Spleen (tissue), 7 donors: ENCODE results near the gene SLC41A3.

Experiments
- CTCF ChIP-seq, 11 experiments: fragments of 200-600 bp in 7 of 11; fragments of 450-650 bp in 4 of 11; sonication (generic) in 4 of 11; IDR thresholded peaks in 8 of 11; conservative IDR thresholded peaks in 3 of 11; 1 replicate in 7 of 11; 2 replicates in 4 of 11; pipeline versions ENCODE4 v1.4.0 to v1.8.0; 2016 to 2021; ENCODE audit warnings: antibody characterized with exemption in 11 of 11, inconsistent platforms in 4 of 11, mild to moderate bottlenecking in 1 of 11
- POLR2A ChIP-seq, 3 donors: fragments of 450-650 bp; IDR thresholded peaks; one replicate each; pipeline ENCODE4 v1.5.1; 2017; ENCODE audit warnings: antibody characterized with exemption in 3 of 3, mild to moderate bottlenecking in 1 of 3
- POLR2AphosphoS5 ChIP-seq, 3 donors: sonication (generic); formaldehyde crosslinking; IDR thresholded peaks; one replicate each; pipeline ENCODE4 v1.5.1; 2017; ENCODE audit warnings: antibody characterized with exemption in 3 of 3
- donor health status: DM: no; HTN: no; CAD: no; lungs with moderate emphysema.
- donor health status: DM: no; HTN: no; CAD: no.
- donor health status: DM: no; HTN: no; CAD: no.

DNA sequence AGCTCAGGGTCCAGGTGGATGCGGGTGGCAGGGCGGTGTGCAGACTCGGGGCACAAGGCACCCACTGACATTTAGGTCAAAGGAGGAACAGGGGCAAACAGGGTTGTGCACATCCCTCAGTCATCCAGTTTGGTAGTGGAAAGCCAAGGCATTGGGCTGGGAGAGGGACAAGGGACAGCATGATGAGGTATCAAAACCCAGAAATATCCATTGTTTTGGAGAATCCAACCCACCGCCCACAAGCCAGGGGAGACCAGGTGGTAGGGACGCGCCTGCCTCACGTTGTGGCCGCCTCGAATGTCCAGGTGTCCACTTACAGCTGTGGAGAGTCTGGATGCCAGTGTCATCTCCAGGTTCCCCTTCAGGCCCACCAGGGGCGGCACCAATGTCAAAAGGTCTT lies 33.3 kb downstream of the SLC41A3 start:
- no peak for TF ChIP-seq CTCF (IDR thresholded peaks at IDR 0.05 in 8 of 11, conservative IDR thresholded peaks at IDR 0.05 in 3 of 11)
- no peak for TF ChIP-seq POLR2AphosphoS5 (IDR thresholded peaks at IDR 0.05)
- no peak for TF ChIP-seq POLR2A (IDR thresholded peaks at IDR 0.05)
